ENCODE data around the gene EID2.

EID2 gene, protein sequence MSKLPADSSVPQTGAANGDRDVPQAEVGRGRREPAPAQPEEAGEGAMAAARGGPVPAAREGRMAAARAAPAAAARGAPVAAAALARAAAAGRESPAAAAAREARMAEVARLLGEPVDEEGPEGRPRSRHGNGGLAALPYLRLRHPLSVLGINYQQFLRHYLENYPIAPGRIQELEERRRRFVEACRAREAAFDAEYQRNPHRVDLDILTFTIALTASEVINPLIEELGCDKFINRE

GRCh38 chr19:39539518-39540332 is at the start of gene EID2:
EID2 (minus strand) TSS chr19:39540161; CDS start chr19:39540079, 82 bp downstream.
- peak; percentile 92 to 96 (median 94) for DNase-seq (ENCODE audit: low read depth in 2 of 3, low spot score in 1 of 3)

DNA sequence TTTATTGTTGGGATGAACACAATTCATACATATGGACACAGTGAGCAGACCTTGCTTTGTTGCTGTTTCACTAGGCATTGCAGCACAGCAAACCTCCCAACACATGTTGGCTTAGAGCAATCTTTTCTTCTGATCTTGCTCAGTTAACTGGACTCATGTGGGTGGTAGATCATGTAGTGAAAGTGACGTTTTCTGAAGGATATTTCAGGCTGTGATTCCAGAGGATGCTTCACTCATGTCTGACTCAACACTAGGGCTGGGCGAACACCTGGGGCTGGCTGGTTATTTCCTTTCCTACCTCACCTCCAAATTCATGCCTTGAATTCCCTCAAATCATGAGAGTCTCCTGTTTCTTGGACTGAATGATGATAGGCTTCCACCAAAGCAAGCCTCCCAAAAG is 48.1 kb upstream of the EID2 start:
- no peak for DNase-seq (ENCODE audit: low read depth in 2 of 3, low spot score in 1 of 3)

DNA sequence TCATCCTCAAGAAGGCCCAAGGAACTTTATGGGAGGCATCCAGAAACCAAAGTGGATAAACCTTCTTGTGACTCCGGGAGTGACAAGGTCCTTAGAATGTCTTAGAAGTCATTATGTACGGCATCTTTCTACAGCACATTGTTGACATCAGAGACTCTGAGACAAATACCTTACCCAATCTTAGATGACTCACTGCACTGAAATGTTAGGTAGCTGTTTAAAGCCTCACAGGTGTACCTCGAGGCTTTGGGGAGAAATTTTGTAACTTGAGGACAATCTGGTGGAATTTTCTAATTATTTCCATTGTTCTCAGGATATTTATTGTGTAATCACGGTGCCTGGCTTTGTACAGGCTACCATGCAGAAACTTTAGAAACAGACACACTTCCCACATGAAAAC is 47.5 kb upstream of the EID2 start:
- no peak for DNase-seq (ENCODE audit: low read depth in 2 of 3, low spot score in 1 of 3)

GRCh38 chr19:39582891-39583625 is 43.1 kb upstream of the EID2 start:
- DNase-seq (ENCODE audit: low read depth in 2 of 3, low spot score in 1 of 3), result peak in 2 of 3 donors; percentile 10 to 12

GRCh38 chr19:39582442-39582841 is 42.5 kb upstream of the EID2 start:
- DNase-seq (ENCODE audit: low read depth in 2 of 3, low spot score in 1 of 3), result peak; percentile 18 to 40 (median 23)

DNA sequence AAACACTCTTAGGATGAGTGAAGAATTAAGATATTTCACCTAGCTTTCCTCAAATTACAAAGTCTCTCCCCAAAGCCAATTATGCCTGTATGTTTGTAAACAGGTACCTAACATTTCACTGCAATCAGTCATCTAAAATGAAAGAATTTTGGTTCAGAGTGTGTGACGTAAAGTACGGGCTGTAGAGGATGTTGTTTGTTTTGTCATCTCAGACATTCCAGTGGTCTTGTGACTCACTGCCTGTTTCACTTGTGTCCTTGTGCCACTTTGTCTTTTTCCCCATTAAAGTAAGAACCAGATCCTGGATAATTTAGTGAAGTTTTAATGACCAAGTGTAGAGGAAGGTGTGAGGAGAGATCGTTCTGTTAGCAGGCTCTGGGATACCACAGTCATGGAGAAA is 28.6 kb upstream of the EID2 start:
- DNase-seq (ENCODE audit: low read depth in 2 of 3, low spot score in 1 of 3), result no peak

DNA sequence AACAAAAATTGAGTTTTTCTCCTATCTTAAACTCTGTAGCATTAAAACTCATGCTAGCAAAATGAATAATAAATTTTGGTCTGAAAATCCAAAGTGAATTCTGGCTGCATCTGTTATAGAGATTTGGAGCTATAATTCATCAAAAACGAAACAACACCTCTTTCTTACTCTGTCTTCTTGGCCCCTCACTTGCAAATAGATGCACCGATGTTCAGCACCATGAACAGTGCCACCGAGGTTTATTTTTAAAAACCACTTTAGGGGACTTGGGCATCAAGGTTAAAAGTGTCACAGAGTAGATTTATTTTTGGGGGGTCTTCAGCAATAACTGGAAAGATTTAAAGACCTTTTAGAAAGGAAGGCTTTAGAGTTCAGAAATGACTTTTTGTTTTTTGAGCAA is 26.1 kb upstream of the EID2 start:
- no peak for DNase-seq (ENCODE audit: low read depth in 2 of 3, low spot score in 1 of 3)

DNA sequence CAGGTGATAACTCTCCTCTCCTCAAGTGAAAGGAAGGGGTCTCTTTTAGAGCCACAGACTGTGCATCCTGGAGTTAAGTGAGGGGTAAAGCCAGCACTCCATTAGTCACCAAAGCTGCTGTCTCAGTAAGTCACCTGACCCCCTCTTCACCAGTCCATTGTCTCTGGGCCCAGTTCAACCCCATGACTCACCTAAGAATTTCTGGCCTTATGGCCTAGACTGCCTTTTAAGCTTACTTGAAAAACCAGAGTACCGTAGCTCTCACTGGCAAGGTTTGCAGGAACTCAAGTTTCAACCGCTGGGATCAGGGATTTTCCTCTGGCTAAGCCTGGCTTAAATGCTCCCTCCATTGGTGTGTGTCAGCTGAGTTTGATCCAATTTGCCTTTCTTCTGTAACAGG is 23.4 kb upstream of the EID2 start:
- DNase-seq (ENCODE audit: low read depth in 2 of 3, low spot score in 1 of 3), result no peak

DNA sequence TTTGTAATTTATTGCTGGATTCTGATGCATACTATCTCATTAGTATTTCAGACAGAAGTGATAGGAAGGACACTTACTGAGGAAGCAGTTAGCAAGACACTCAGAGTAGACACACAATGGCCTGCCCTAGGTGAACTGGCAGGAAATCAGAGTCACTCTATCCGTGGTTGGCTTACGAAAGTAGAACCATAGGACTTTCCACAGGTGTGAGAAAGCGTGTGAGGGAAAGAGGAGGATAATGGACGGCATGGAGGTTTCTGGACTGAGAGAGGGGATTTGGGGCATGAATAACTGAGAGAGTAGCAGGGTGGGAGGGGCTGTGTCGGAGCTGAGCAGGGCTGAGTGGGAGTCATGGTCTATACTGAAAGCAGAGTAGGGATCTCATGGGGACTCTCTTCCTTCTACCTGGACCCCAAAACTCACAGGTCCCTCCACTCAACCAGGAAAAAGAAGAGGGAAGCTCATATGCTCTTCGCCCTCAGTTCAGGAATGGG is 18.7 kb upstream of the EID2 start:
- DNase-seq (ENCODE audit: low read depth in 2 of 3, low spot score in 1 of 3), result no peak

DNA sequence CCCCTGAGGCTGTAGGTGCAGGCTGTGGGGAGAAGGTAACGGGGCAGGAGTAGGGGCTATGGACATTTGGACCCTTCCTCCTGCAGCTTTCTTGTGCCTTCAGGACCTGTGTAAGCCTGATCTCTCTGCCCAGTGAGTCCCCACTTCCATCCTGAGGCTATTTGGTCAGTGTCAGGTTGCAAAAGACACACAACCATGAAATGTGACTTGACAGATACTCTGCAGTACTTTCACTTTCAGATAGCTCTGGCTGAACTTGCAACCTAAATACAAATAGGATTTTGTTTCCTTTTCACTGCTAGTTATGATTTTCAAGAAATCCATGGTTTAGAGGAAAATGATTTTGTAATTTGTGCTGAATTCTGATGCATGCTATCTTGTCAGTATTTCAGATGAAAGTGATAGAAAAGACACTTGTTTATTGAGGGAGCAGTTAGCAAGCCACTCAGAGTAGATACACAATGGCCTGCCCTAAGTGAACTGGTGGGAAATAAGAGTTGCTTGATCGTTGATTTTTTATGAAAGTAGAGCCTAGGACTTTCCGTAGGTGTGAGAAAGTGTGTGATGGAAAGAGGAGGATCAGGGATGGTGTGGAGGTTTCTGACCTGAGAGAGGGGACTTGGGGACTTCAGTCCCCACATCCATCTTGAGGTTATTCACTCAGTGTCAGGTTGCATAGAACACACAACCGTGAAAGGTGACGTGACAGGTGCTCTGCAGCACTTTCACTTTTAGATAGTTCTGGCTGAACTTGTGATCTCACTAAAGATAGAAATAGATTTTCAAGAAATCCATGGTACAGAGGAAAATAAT is 18.1 kb upstream of the EID2 start:
- no peak for DNase-seq (ENCODE audit: low read depth in 2 of 3, low spot score in 1 of 3)

- DNase-seq (ENCODE audit: low read depth in 2 of 3, low spot score in 1 of 3), result no peak
These were observed 15.9 kb upstream of the EID2 start for GRCh38 chr19:39555883-39556282.

DNA sequence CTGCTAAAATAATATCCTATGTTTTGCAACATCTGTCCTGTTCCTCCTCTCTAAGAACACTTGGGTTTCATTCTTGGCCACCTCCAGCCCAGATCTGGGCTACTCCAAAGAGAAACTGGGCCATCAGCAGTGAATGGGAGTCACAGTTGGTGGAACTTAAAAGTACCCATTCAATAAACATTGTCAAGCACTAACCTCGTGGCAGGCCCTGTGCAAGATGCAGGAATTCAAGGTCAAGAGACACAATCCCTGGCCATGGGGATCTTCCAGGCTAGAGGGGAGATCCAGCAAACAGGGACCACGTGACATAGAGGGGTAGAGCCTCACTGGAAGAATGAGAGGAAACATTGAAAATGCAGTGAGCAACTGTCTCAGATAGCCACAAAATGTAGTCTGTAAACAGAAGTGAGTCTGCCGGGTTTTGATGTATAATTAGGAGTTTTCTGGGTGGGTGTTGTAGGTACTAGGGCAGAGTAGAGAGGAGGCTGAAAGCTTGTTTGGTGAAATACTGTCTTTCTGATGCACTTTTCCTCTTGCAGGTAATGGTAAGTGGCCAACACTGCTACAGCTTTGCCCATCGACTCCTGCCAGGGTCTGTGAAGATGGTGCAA is 14.8 kb upstream of the EID2 start:
- DNase-seq (ENCODE audit: low read depth in 2 of 3, low spot score in 1 of 3), result no peak

GRCh38 chr19:39553082-39553652 is 13.2 kb upstream of the EID2 start:
- DNase-seq (ENCODE audit: low read depth in 2 of 3, low spot score in 1 of 3), result no peak

- DNase-seq (ENCODE audit: low read depth in 2 of 3, low spot score in 1 of 3), result no peak
These were observed 10.2 kb upstream of the EID2 start for GRCh38 chr19:39550197-39550596.

DNA sequence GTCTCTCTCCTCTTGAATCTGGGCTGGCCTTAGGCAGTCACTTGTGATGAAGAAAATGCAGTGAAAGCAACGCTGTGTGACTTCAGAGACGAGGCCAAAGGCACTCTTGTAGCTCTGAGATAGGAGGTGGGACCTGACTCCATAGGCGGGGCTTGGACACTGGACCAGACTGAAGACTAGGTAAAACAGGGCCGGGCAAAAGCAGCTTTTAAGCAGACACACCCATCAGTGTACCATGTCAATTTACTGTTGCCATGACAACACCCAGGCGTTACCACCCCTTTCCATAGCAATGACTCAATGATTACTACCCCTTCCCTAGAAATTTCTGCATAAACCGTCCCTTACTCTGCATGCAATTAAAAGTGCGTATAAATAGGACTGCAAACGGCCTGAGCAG is 6.6 kb upstream of the EID2 start:
- DNase-seq (ENCODE audit: low read depth in 2 of 3, low spot score in 1 of 3), result no peak

DNA sequence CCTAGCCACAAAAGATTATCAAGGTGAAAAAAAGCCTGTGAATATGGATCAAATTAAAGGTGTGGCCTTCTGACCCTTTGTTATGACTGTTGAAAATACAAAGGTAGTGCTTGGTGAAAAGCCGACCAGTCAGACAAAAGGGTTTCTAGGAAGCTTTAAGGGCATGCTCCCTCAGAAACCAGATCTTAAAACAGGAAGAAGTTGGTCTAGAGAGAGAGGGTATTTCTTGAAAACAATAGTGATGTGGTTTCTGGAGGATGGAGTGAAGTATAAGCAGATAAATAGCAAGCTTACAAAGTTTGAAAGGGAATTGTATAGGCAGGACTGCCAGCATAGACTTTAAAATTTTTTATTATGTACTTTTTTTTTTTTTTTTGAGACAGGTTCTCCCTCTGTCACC is 5.0 kb upstream of the EID2 start:
- DNase-seq (ENCODE audit: low read depth in 2 of 3, low spot score in 1 of 3), result no peak

DNA sequence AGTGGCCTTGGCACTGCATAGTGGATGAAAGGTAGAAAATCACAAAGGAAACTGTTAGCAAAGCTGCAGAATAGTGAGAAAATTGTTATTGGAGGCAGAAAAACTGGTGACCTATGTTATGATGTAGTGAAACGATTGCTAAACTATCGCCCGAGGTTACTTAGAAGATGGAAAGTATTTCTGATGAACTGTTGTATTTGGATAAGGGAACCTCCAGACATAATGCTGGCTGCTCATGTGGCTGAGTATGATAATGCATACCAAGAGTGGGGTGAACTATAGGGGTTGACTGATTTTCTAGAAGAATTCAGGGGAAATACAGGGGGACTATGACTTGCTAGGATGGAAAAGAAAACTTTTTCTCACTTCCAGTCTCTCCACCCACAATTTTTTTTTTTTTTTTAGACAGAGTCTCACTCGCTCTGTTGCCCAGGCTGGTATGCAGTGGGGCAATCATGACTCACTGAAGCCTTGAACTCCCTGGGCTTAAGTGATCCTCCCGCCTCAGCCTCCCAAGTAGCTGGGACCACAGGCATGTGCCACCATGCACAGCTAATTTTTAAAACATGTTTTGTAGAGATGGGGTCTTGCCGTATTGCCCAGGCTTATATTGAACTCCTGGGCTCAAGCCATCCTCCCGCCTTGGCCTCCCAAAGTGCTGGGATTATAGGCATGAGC is 4.4 kb upstream of the EID2 start:
- DNase-seq (ENCODE audit: low read depth in 2 of 3, low spot score in 1 of 3), result no peak

DNA sequence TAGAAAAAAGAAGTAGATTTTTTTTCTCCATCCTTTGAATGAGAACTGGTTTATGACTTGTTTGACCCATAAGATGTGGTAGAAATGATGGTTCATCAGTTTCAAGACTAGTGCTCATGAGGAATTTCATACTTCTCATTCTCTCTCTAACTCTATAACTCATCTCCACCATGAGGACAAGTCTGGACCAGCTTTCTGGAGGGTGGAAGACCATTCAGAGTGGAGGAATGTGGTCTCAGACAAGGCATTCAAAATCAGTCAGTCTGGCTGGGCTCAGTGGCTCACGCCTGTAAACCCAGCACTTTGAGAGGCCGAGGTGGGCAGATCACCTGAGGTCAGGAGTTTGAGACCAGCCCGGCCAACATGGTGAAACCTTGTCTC is 3.5 kb upstream of the EID2 start:
- no peak for DNase-seq (ENCODE audit: low read depth in 2 of 3, low spot score in 1 of 3)

- no peak for DNase-seq (ENCODE audit: low read depth in 2 of 3, low spot score in 1 of 3)
These were observed 2.2 kb upstream of the EID2 start for GRCh38 chr19:39542206-39542605.

DNA sequence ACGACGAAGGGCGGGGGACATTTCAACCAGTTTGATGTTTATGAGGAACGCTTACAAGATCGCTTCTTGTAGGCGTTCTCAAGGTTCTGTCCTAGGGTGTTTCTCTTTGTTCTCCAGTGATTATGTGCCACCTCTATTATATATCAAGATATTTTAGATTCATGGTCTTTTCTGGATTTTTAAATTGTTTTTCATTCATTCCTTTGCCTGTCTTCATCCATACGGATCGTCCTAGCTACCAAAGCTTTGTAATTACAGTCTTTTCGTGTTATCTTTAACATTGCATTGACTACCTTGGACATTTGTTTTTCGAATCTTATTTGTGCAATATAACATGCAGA is 342 bp upstream of the EID2 start:
- DNase-seq (ENCODE audit: low read depth in 2 of 3, low spot score in 1 of 3), result no peak
